DND-41 (cell line): ENCODE data around the gene SP140L.

Source experiments
- ATAC-seq: fragments of 200-7000 bp; cut with Tn5 transposase; 3 replicates; pipeline ENCODE4 v1.9.1; 2021; ENCODE audit warnings: low read depth; ENCODE audit not compliant: insufficient read depth
- DNase-seq: peaks from one replicate; pipeline ENCODE4 v3.0.0-alpha.2; 2020
- H2AFZ ChIP-seq: 2 replicates; pipeline ENCODE4 v1.6.0; 2012; ENCODE audit warnings: low read depth, low read length
- H3K27ac ChIP-seq: 2 replicates; pipeline ENCODE4 v1.5.1; 2012; ENCODE audit warnings: low read length, inconsistent platforms
- H3K27me3 ChIP-seq: fragments of 200-600 bp; sonication (generic); 2 replicates; pipeline ENCODE4 v1.6.0; 2012; ENCODE audit warnings: low read length, mild to moderate bottlenecking, inconsistent platforms; ENCODE audit not compliant: insufficient read depth, poor library complexity
- H3K36me3 ChIP-seq: 2 replicates; pipeline ENCODE4 v1.5.1; 2012; ENCODE audit warnings: low read length, inconsistent platforms; ENCODE audit not compliant: insufficient read depth
- H3K4me1 ChIP-seq: 2 replicates; pipeline ENCODE4 v1.5.1; 2012; ENCODE audit warnings: mild to moderate bottlenecking, low read length; ENCODE audit not compliant: insufficient read depth
- H3K4me2 ChIP-seq: 2 replicates; pipeline ENCODE4 v1.6.0; 2012; ENCODE audit warnings: mild to moderate bottlenecking, moderate library complexity, low read length, inconsistent platforms; ENCODE audit not compliant: insufficient read depth
- H3K4me3 ChIP-seq, 2 experiments: fragments of 200-600 bp in 1 of 2; shearing (Covaris generic) in 1 of 2; 2 replicates each; pipeline ENCODE4 v1.5.1; 2012 to 2016; ENCODE audit warnings: inconsistent platforms in 2 of 2, low read length in 2 of 2, mild to moderate bottlenecking in 2 of 2, low read depth in 1 of 2, moderate library complexity in 1 of 2
- H3K79me2 ChIP-seq: 2 replicates; pipeline ENCODE4 v1.6.0; 2012; ENCODE audit warnings: low read length, inconsistent platforms; ENCODE audit not compliant: insufficient read depth
- H3K9ac ChIP-seq: 2 replicates; pipeline ENCODE4 v1.6.0; 2012; ENCODE audit warnings: low read depth, mild to moderate bottlenecking, inconsistent platforms, low read length, moderate library complexity
- H3K9me3 ChIP-seq: 2 replicates; pipeline ENCODE4 v1.5.1; 2012; ENCODE audit warnings: low read length, moderate library complexity, mild to moderate bottlenecking, inconsistent platforms; ENCODE audit not compliant: insufficient read depth, severe bottlenecking
- H4K20me1 ChIP-seq: 2 replicates; pipeline ENCODE4 v1.6.0; 2012; ENCODE audit warnings: low read length; ENCODE audit not compliant: insufficient read depth
- CTCF ChIP-seq: IDR thresholded peaks from 2 replicates; pipeline ENCODE4 v1.5.1; 2012; ENCODE audit warnings: borderline replicate concordance, low read length, moderate library complexity, mild to moderate bottlenecking; ENCODE audit not compliant: poor library complexity, severe bottlenecking; ENCODE audit errors: extremely low read depth
- EZH2 ChIP-seq: IDR thresholded peaks from 3 replicates; pipeline ENCODE4 v1.6.1; 2012; ENCODE audit warnings: borderline replicate concordance, low read depth, mild to moderate bottlenecking, moderate library complexity, low read length, inconsistent platforms; ENCODE audit not compliant: severe bottlenecking

SP140L gene

GRCh38 chr2:230317366-230317765 lies 9.6 kb upstream of the SP140L start:
- DNase-seq: no peak
- Histone ChIP-seq H4K20me1 (no peaks in the 10 kb centered on the region), H3K27me3 (no peaks in the 10 kb centered on the region), H3K9me3 (no peaks in the 10 kb centered on the region), H3K4me3 (no peak overlapping the region), H3K4me2 (no peak overlapping the region), H3K36me3 (no peaks in the 10 kb centered on the region), H3K27ac (peak overlapping the region; percentile 94), H3K79me2 (no peaks in the 10 kb centered on the region), H3K4me1 (peaks cover 42% of the 10 kb centered on the region), H3K9ac (no peak overlapping the region), H2AFZ (peak overlapping the region; percentile 67; the same call in 1 of the 2 replicates)
- no peak for ATAC-seq
- TF ChIP-seq EZH2 (no peak), CTCF (no peak)

- DNase-seq: peak; percentile 43
- Histone ChIP-seq H3K9ac (peak overlapping the region; percentile 54), H3K4me2 (peak overlapping the region; percentile 67), H3K27me3 (no peaks in the 10 kb centered on the region), H3K79me2 (no peaks in the 10 kb centered on the region), H3K4me1 (peaks cover 42% of the 10 kb centered on the region), H4K20me1 (no peaks in the 10 kb centered on the region), H2AFZ (peak overlapping the region; percentile 67), H3K4me3 (peak overlapping the region in 1 of 2 experiments; percentile 47; a peak in 2 of 4 replicates), H3K9me3 (no peaks in the 10 kb centered on the region), H3K36me3 (no peaks in the 10 kb centered on the region), H3K27ac (peak overlapping the region; percentile 94)
- TF ChIP-seq CTCF (no peak), EZH2 (no peak)
- peak; percentile 24; the same call in 2 of the 3 replicates for ATAC-seq
Observed at GRCh38 chr2:230318190-230319121, 8.5 kb upstream of the SP140L start.

- Histone ChIP-seq H3K4me1 (peaks cover 42% of the 10 kb centered on the region), H2AFZ (peak overlapping the region; percentile 67), H3K4me3 (peak overlapping the region in 1 of 2 experiments; percentile 47; a peak in 2 of 4 replicates), H3K27ac (peak overlapping the region; percentile 94), H3K79me2 (no peaks in the 10 kb centered on the region), H3K27me3 (no peaks in the 10 kb centered on the region), H3K9ac (peak overlapping the region; percentile 54), H3K36me3 (no peaks in the 10 kb centered on the region), H3K4me2 (peak overlapping the region; percentile 67), H4K20me1 (no peaks in the 10 kb centered on the region), H3K9me3 (no peaks in the 10 kb centered on the region)
- ATAC-seq (peak; percentile 97), DNase-seq (peak; percentile 93)
- TF ChIP-seq CTCF (peak; percentile 25), EZH2 (no peak)
Observed at GRCh38 chr2:230319211-230319862, 7.7 kb upstream of the SP140L start.
